ENCODE data around the gene MCRIP2.

MCRIP2 gene

GRCh38 chr16:672371-672770 is 30.7 kb downstream of the MCRIP2 start:
- no peak for FAIRE-seq

GRCh38 chr16:672851-673250 is 31.2 kb downstream of the MCRIP2 start:
- no peak for FAIRE-seq

GRCh38 chr16:673399-673991 is 31.9 kb downstream of the MCRIP2 start:
- FAIRE-seq, result no peak

- FAIRE-seq, result no peak
These were observed 32.7 kb downstream of the MCRIP2 start for GRCh38 chr16:674214-674881.

- no peak for FAIRE-seq
These were observed 33.6 kb downstream of the MCRIP2 start, which contains the start of gene RHBDL1 for GRCh38 chr16:674968-675883. Gene RHBDL1 (plus strand): TSS chr16:675671. CDS start chr16:675791, 120 bp downstream.

GRCh38 chr16:675884-676564 is 34.4 kb downstream of the MCRIP2 start:
- FAIRE-seq, result no peak

GRCh38 chr16:676565-676902 is 34.9 kb downstream of the MCRIP2 start:
- FAIRE-seq, result no peak

GRCh38 chr16:676913-677312 is 35.3 kb downstream of the MCRIP2 start:
- no peak for FAIRE-seq

- no peak for FAIRE-seq
These were observed 35.9 kb downstream of the MCRIP2 start for GRCh38 chr16:677316-678190.

- FAIRE-seq, result no peak
These were observed 36.7 kb downstream of the MCRIP2 start for GRCh38 chr16:678209-678857.

GRCh38 chr16:678858-679813 is 37.5 kb downstream of the MCRIP2 start:
- no peak for FAIRE-seq

- no peak for FAIRE-seq
These were observed 38.4 kb downstream of the MCRIP2 start, which contains the start of gene STUB1 for GRCh38 chr16:679814-680624. Gene STUB1 (plus strand): TSS chr16:680410. CDS start chr16:680526, 116 bp downstream.

GRCh38 chr16:680625-680945 is 39.0 kb downstream of the MCRIP2 start:
- FAIRE-seq, result no peak

- FAIRE-seq, result no peak
These were observed 39.5 kb downstream of the MCRIP2 start for GRCh38 chr16:680967-681745.

GRCh38 chr16:681746-682427 is 40.3 kb downstream of the MCRIP2 start:
- no peak for FAIRE-seq

GRCh38 chr16:682493-683395 is 41.1 kb downstream of the MCRIP2 start:
- FAIRE-seq, result no peak

Data from A204.1 (cell line).